ENCODE results near the gene CA12.
"Not testable (repeated sequence)": the region's sequence is repeated elsewhere in the genome, so short reads cannot be mapped to it uniquely, and the experiment has no call there.

Gene CA12

GRCh38 chr15:63335543-63336240 lies 46.0 kb downstream of the CA12 start:
- DNase-seq (ENCODE audit: low spot score), result no peak

GRCh38 chr15:63334821-63335220 lies 46.8 kb downstream of the CA12 start:
- DNase-seq (ENCODE audit: low spot score), result no peak

- DNase-seq (ENCODE audit: low spot score), result no peak
These were observed 49.1 kb downstream of the CA12 start for GRCh38 chr15:63332367-63333124.

- DNase-seq (ENCODE audit: low spot score), result no peak
These were observed 50.2 kb downstream of the CA12 start for GRCh38 chr15:63331456-63331855.

DNA sequence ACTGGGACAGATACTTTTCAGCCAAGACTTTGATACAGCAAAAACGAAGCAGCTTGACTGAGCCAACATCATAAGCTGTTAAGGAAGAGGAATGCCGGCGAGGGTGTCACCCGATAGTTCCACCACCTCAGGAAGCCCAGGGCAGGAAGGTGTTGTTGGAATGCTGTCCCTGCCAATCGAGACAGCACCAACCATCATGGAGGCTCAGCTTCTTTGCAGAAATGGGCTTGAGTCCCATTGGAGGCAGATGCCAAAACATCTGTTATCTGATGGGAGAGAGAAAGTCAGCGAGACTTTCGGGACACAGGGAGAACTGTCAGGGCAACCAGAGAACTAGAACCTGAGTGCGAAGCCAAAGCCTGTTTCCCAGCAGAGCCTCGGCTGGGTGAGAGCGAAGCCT lies 50.7 kb downstream of the CA12 start:
- DNase-seq (ENCODE audit: low spot score), result no peak

DNA sequence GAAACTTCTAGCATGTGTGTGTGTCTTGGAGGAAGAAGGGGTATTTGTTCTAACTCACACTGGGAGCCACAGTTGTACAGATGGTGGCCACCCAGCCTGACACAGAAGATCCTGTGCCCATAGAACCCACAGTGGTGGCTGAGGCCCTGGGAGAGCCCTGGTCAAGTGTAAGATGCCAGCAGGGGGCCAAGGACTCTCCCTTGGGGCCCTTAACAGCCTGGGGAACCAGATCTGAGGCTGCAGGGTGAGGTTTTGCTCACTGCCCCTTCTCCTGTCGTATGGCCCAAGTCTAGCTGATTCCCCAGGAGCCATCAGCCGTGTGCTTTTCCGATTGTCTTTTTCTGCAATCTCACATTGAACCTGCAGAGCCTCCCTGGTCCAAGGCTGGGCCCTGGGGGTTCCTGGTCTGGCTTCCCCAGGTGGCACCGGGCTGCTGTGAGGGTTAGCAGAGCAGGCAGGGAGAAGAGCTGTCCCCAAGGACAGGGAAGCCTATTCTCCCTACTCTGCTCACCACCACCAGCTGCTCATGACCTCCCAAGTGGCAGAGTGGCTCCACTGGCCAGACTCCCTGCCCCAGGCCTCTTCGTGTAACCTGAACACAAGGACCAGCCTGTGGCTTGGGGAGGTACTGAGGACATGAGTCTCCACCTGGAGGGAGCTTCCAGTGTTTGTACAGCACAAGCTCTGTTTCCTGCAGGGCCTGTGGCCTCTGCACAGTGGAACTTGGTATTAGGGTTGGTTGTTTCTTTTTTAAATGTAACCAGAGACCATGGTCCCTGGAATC lies 51.9 kb downstream of the CA12 start:
- no peak for DNase-seq (ENCODE audit: low spot score)

GRCh38 chr15:63327648-63328421 lies 53.8 kb downstream of the CA12 start:
- no peak for DNase-seq (ENCODE audit: low spot score)

DNA sequence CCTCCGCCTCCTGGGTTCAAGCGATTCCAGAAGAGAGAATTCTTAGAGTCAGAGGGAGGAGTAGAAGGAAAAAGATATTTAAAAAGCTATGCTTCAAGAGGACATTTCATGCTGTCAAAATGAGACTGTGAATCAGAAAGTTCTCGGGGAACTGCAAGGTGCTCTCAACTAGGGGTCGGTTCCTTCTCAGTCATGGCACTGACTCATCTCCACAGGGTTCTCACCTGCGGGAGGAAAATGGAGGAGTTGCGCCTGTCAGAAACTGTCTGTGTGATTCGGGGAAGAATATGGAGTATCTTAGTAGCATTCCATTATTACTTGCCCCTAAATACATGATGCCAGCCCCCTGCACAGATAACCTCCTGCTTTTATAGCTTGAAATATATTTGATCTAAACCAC lies 56.9 kb downstream of the CA12 start:
- no peak for DNase-seq (ENCODE audit: low spot score)

GRCh38 chr15:63323798-63324563 lies 57.7 kb downstream of the CA12 start:
- DNase-seq (ENCODE audit: low spot score), result no peak

DNA sequence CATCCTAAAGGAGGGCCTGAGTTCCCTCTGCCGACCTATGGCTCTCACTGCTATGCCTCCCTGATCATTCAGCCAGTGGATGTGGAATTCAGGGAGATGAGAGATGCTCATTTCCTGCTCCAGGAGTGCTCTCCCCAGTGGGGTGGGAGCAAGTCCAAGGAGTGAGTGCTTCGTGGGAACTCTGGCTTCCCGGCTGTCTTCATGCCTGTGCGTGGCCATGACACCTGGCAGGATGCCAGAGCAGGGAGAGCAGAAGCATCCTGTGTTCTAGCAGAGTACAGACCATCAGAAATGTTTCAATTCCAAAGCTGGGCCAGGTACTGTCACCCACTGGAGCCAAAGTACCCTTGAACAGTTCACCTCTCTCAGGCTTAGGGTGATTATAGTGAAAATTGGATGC lies 59.1 kb downstream of the CA12 start:
- no peak for DNase-seq (ENCODE audit: low spot score)

DNA sequence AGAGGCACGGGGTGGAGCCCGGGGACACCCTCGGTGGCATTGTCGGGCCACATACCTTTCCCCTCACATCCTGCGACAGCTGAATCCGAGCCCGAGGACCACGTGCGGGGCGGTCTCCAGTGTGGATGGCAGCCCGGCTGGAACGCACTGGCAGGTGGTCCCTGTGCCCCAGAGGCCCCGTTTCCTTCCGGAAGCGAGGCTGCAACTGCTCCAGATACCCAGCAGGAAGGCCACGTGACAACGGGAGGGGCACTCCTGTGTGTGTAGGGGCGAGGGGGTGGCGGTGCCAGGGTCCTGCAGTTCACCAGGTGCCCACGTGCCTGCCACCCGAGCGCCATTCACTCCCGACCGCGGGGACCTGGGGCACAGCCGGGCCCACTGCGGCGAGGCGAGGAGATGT lies 60.2 kb downstream of the CA12 start:
- DNase-seq (ENCODE audit: low spot score), result no peak

DNA sequence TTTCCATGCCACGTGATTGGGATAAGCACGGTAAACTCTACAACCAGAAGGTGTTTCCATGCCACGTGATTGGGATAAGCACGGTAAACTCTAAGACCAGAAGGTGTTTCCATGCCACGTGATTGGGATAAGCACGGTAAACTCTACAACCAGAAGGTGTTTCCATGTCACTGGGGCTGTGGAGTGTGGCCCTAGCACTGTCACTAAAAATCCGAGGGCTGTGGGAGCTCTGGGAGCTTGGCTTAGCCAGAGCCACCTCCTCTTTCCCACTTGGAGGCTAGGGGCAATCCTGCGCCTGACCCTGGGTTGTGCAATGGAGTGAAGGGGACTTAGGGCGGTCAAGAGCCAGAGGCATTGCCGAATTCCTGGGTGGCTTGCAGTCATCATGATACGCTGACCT lies 60.7 kb downstream of the CA12 start:
- not testable (repeated sequence) for DNase-seq (ENCODE audit: low spot score)

- DNase-seq (ENCODE audit: low spot score), result not testable (repeated sequence)
These were observed 61.2 kb downstream of the CA12 start for GRCh38 chr15:63320446-63320845.

GRCh38 chr15:63319065-63319464 lies 62.6 kb downstream of the CA12 start:
- no peak for DNase-seq (ENCODE audit: low spot score)

DNA sequence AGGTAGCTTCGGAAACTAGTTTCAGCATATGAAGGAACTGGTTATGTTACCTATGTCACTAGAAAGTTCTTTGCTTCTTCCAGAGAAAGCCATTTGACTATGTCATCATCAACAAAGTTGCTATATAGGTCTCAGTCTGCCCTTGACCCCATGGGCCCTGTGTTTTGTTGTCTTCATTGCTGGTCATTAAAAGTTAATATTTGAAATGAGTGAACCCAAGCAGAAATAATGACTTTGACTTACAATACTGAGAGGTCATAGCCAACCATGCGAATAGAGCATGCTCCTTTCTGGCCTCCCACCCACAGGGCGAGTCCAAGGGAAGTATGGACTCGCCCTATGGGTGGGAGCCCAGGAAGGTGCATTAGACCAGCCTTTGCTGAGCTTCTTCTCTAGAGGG lies 63.3 kb downstream of the CA12 start:
- DNase-seq (ENCODE audit: low spot score), result no peak

DNA sequence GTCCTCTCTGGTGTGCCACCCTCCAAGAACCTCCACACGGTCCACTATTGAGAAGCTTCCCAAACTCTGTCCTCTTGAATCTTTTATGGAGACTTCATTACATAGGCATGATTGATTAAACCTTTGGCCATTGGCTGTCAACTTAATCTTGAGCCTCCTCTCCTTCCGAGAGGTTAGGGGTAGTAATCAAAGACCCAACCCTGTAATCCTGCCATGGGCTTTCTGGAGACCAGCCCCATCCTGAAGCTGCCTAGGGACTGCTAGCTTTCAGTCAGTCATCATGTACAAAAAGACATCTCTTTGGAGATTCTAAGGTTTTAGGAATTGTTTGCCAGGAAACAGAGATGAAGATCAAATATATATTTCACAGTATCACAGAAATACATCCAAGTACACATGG lies 67.2 kb downstream of the CA12 start:
- DNase-seq (ENCODE audit: low spot score), result no peak

- DNase-seq (ENCODE audit: low spot score), result no peak
These were observed 67.8 kb downstream of the CA12 start for GRCh38 chr15:63313825-63314224.

- DNase-seq (ENCODE audit: low spot score), result no peak
These were observed 69.4 kb downstream of the CA12 start for GRCh38 chr15:63312286-63312685.

GRCh38 chr15:63310646-63311045 lies 71.0 kb downstream of the CA12 start:
- no peak for DNase-seq (ENCODE audit: low spot score)

GRCh38 chr15:63308947-63309346 lies 72.7 kb downstream of the CA12 start:
- no peak for DNase-seq (ENCODE audit: low spot score)

GRCh38 chr15:63308491-63308890 lies 73.2 kb downstream of the CA12 start:
- DNase-seq (ENCODE audit: low spot score), result no peak

Data from putamen (tissue), 1 donor.